ENCODE results near the gene SLAIN1. TPM values are rescaled to one million over a fixed set of nuclear protein-coding genes. Genes with fewer than 3 reads are reported as not detected.

The SLAIN1 gene
- total and polyA plus RNA-seq, 3 donors from 2014 or later, result 73.1 to 149 (median 114) TPM

GRCh38 chr13:77674852-77675251 lies 22.6 kb upstream of the SLAIN1 start:
- Histone ChIP-seq H3K27me3 (no peaks in the 10 kb centered on the region), H3K4me3 (no peak overlapping the region), H3K9me3 (no peaks in the 10 kb centered on the region), H3K4me1 (no peaks in the 10 kb centered on the region), H3K27ac (no peak overlapping the region), H3K36me3 (ENCODE audit: low read depth, missing control alignments) (no peaks in the 10 kb centered on the region)
- no peak for DNase-seq
- TF ChIP-seq CTCF (IDR thresholded peaks at IDR 0.05) (no peak), POLR2A (IDR thresholded peaks at IDR 0.05) (no peak)
- intact Hi-C loops (cut with DNase I; ENCODE audit: low total_unique reads), result no loop called here

DNA sequence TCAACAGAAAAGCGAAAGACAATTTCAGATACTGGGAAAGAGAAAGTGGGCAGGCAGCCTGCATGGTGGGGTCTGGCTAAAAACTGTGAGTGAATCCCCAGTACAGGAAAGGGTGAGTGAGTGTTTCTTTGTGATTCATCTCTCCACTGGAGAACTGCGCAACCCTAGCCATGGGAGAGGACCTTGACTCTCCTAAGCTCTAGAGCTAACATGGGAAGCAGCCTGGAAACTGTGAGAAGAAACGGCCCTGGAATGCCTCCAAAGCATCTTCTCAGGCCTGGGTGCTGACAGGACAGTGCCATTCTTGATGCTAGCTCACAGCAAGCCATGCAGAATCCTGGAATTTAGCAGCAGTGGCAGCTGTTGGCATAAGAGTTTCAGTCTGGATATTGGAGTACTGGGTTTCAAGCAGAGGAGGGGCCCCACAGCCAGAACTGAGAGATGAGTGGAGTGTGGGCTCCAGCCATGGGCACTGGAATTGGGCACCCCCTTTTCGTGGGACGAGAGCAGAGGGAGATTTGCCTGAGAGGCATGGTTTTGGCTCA lies 18.7 kb upstream of the SLAIN1 start:
- WGBS, 2 donors, result 56 to 58% methylated on average over 5 of the region's 5 CpGs
- no peaks in the 10 kb centered on the region for H3K4me1 ChIP-seq
- intact Hi-C loops (cut with DNase I; ENCODE audit: low total_unique reads), result no loop called here
- H3K27me3 ChIP-seq, result no peaks in the 10 kb centered on the region
- no peak for DNase-seq
- no peak overlapping the region for H3K4me3 ChIP-seq
- TF ChIP-seq POLR2A (IDR thresholded peaks at IDR 0.05), result no peak
- no peak for TF ChIP-seq CTCF (IDR thresholded peaks at IDR 0.05)
- H3K36me3 ChIP-seq (ENCODE audit: low read depth, missing control alignments), result no peaks in the 10 kb centered on the region
- no peaks in the 10 kb centered on the region for H3K9me3 ChIP-seq
- no peak overlapping the region for H3K27ac ChIP-seq

DNA sequence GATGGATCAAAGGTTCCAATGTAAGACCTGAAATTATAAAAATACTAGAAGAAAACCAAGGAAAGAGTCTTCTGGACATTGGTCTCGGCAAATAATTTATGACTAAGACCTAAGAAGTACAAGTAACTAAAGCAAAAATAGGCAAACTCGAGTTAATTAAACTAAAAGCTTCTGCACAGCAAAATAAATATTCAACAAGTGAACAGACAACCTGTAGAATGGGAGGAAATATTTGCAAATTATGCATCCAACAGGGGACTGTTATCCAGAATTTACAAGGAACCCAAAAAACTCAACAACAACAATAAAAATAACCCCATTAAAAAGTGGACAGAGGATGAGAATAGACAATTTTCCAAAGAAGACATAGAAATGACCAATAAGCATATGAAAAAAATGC lies 9.7 kb upstream of the SLAIN1 start:
- no peaks in the 10 kb centered on the region for H3K27me3 ChIP-seq
- H3K4me3 ChIP-seq, result no peak overlapping the region
- WGBS, 2 donors, result 82 to 84% methylated on average over 2 of the region's 2 CpGs
- TF ChIP-seq CTCF (IDR thresholded peaks at IDR 0.05) (no peak), POLR2A (IDR thresholded peaks at IDR 0.05) (no peak)
- intact Hi-C loops (cut with DNase I; ENCODE audit: low total_unique reads), result no loop called here
- no peak for DNase-seq
- peaks cover 1% of the 10 kb centered on the region for H3K4me1 ChIP-seq
- no peaks in the 10 kb centered on the region for H3K9me3 ChIP-seq
- no peak overlapping the region for H3K27ac ChIP-seq
- H3K36me3 ChIP-seq (ENCODE audit: low read depth, missing control alignments), result no peaks in the 10 kb centered on the region

- no peak overlapping the region for H3K27ac ChIP-seq
- 55 to 60% methylated on average over 1 of the region's 1 CpG for WGBS, 2 donors
- H3K27me3 ChIP-seq, result no peaks in the 10 kb centered on the region
- TF ChIP-seq POLR2A (IDR thresholded peaks at IDR 0.05) (no peak), CTCF (IDR thresholded peaks at IDR 0.05) (no peak)
- no peak for DNase-seq
- no peaks in the 10 kb centered on the region for H3K9me3 ChIP-seq
- H3K4me3 ChIP-seq, result no peak overlapping the region
- intact Hi-C loops (cut with DNase I; ENCODE audit: low total_unique reads), result no loop called here
- H3K4me1 ChIP-seq, result peaks cover 10% of the 10 kb centered on the region
- no peaks in the 10 kb centered on the region for H3K36me3 ChIP-seq (ENCODE audit: low read depth, missing control alignments)
Observed at GRCh38 chr13:77691871-77692270, 5.6 kb upstream of the SLAIN1 start.

- Histone ChIP-seq H3K4me1 (peaks cover 10% of the 10 kb centered on the region), H3K9me3 (no peaks in the 10 kb centered on the region), H3K4me3 (no peak overlapping the region), H3K27me3 (no peaks in the 10 kb centered on the region), H3K27ac (peak overlapping the region; percentile 44 to 46), H3K36me3 (ENCODE audit: low read depth, missing control alignments) (no peaks in the 10 kb centered on the region)
- no peak for DNase-seq
- intact Hi-C loops (cut with DNase I; ENCODE audit: low total_unique reads), result no loop called here
- TF ChIP-seq CTCF (IDR thresholded peaks at IDR 0.05) (no peak), POLR2A (IDR thresholded peaks at IDR 0.05) (no peak)
- 54 to 57% methylated on average over 2 of the region's 2 CpGs for WGBS, 2 donors
Observed at GRCh38 chr13:77692746-77693448, 4.6 kb upstream of the SLAIN1 start.
